Activated T-cell treated with anti-CD3 and anti-CD28 coated beads, Interleukin-2, amount 50 U/mL, for 4 hours (primary cell): ENCODE data around the gene SPINK8. TPM values are rescaled to one million over a fixed set of nuclear protein-coding genes. Genes with fewer than 3 reads are reported as not detected.
A peak's percentile ranks its signal among the peaks of the same experiment; 100 is the strongest.
"Not testable (repeated sequence)": the region's sequence is repeated elsewhere in the genome, so short reads cannot be mapped to it uniquely, and the experiment has no call there.

ENCODE experiments used
- ATAC-seq, 2 donors: fragments of 200-7000 bp; cut with Tn5 transposase; one replicate each; pipeline ENCODE4 v1.10.0; 2021
- DNase-seq: peaks from one replicate; pipeline ENCODE4 v3.0.0-alpha.2; 2020
- H3K27me3 Mint-ChIP-seq: one replicate; pipeline ENCODE4 v1.8.0; 2021; ENCODE audit warnings: low read depth, mixed read lengths
- H3K36me3 Mint-ChIP-seq: one replicate; pipeline ENCODE4 v1.8.0; 2022; ENCODE audit warnings: mixed read lengths; ENCODE audit not compliant: insufficient read depth
- H3K4me1 Mint-ChIP-seq: one replicate; pipeline ENCODE4 v1.8.0; 2021; ENCODE audit warnings: low read depth, mixed read lengths
- H3K4me3 Mint-ChIP-seq: one replicate; pipeline ENCODE4 v1.8.0; 2021; ENCODE audit warnings: mild to moderate bottlenecking, moderate library complexity, mixed read lengths
- H3K9me3 Mint-ChIP-seq: one replicate; pipeline ENCODE4 v1.8.0; 2021; ENCODE audit warnings: mixed read lengths
- total RNA-seq, 3 donors: library from RNA; stranded (reverse); gene quantifications; one replicate each; pipeline ENCODE4 v1.2.1, GENCODE V29; 2021

SPINK8 gene
- total RNA-seq, 3 donors from 2014 or later = not detected

- Mint-ChIP-seq H3K4me1 (peaks cover 5% of the 10 kb centered on the region), H3K4me3 (no peak overlapping the region), H3K9me3 (no peaks in the 10 kb centered on the region), H3K27me3 (no peaks in the 10 kb centered on the region), H3K36me3 (no peaks in the 10 kb centered on the region)
- ATAC-seq (no peak), DNase-seq (no peak)
Measured at GRCh38 chr3:48276911-48277641, 56.4 kb downstream of the SPINK8 start.

GRCh38 chr3:48275287-48276027 is 58.0 kb downstream of the SPINK8 start:
- DNase-seq = no peak

GRCh38 chr3:48274452-48274851 is 59.0 kb downstream of the SPINK8 start:
- DNase-seq = no peak
- Mint-ChIP-seq H3K9me3 (no peaks in the 10 kb centered on the region), H3K36me3 (no peaks in the 10 kb centered on the region), H3K4me3 (no peak overlapping the region), H3K27me3 (no peaks in the 10 kb centered on the region), H3K4me1 (peaks cover 15% of the 10 kb centered on the region)
- ATAC-seq = no peak

More at GRCh38 chr3:48275287-48276027, 58.0 kb downstream of the SPINK8 start:
- Mint-ChIP-seq H3K27me3 (no peaks in the 10 kb centered on the region), H3K4me3 (no peak overlapping the region), H3K36me3 (no peaks in the 10 kb centered on the region), H3K4me1 (peaks cover 5% of the 10 kb centered on the region), H3K9me3 (no peaks in the 10 kb centered on the region)
- ATAC-seq = no peak

GRCh38 chr3:48273594-48274211 is 59.8 kb downstream of the SPINK8 start:
- DNase-seq (peak; percentile 42), ATAC-seq (peak in 1 of 2 donors; percentile 16)
- Mint-ChIP-seq H3K36me3 (no peaks in the 10 kb centered on the region), H3K9me3 (no peaks in the 10 kb centered on the region), H3K4me3 (no peak overlapping the region), H3K4me1 (peaks cover 23% of the 10 kb centered on the region), H3K27me3 (no peaks in the 10 kb centered on the region)

- H3K27me3 Mint-ChIP-seq = no peaks in the 10 kb centered on the region
- H3K4me3 Mint-ChIP-seq = no peak overlapping the region
- DNase-seq (no peak), ATAC-seq (no peak)
- H3K36me3 Mint-ChIP-seq = peaks cover 3% of the 10 kb centered on the region
- peaks cover 39% of the 10 kb centered on the region for H3K4me1 Mint-ChIP-seq
- H3K9me3 Mint-ChIP-seq = no peaks in the 10 kb centered on the region
Measured at GRCh38 chr3:48271763-48272498, 61.5 kb downstream of the SPINK8 start.

- not testable (repeated sequence) for DNase-seq, H3K27me3 Mint-ChIP-seq, ATAC-seq, H3K36me3 Mint-ChIP-seq, H3K9me3 Mint-ChIP-seq, H3K4me3 Mint-ChIP-seq
- H3K4me1 Mint-ChIP-seq = peaks cover 43% of the 10 kb centered on the region
Measured at GRCh38 chr3:48271223-48271622, 62.2 kb downstream of the SPINK8 start.

- ATAC-seq = no peak
- DNase-seq = no peak
- Mint-ChIP-seq H3K27me3 (no peaks in the 10 kb centered on the region), H3K4me1 (peaks cover 43% of the 10 kb centered on the region), H3K4me3 (no peak overlapping the region), H3K9me3 (no peaks in the 10 kb centered on the region), H3K36me3 (peaks cover 7% of the 10 kb centered on the region)
Measured at GRCh38 chr3:48270306-48270705, 63.2 kb downstream of the SPINK8 start.

- Mint-ChIP-seq H3K4me1 (peaks cover 43% of the 10 kb centered on the region), H3K4me3 (peak overlapping the region; percentile 73), H3K9me3 (no peaks in the 10 kb centered on the region), H3K27me3 (no peaks in the 10 kb centered on the region), H3K36me3 (peaks cover 7% of the 10 kb centered on the region)
- ATAC-seq (no peak), DNase-seq (no peak)
Measured at GRCh38 chr3:48269592-48269991, 63.9 kb downstream of the SPINK8 start.

- Mint-ChIP-seq H3K9me3 (no peaks in the 10 kb centered on the region), H3K27me3 (no peaks in the 10 kb centered on the region), H3K4me1 (peaks cover 43% of the 10 kb centered on the region), H3K4me3 (peak overlapping the region; percentile 73), H3K36me3 (peaks cover 9% of the 10 kb centered on the region)
- peak; percentile 51 for DNase-seq
- peak; percentile 42 to 44 for ATAC-seq
Measured at GRCh38 chr3:48268936-48269561, 64.4 kb downstream of the SPINK8 start.

GRCh38 chr3:48268381-48268935 is 65.0 kb downstream of the SPINK8 start:
- ATAC-seq = peak; percentile 95
- Mint-ChIP-seq H3K4me3 (peak overlapping the region; percentile 73), H3K36me3 (peaks cover 13% of the 10 kb centered on the region)

GRCh38 chr3:48267782-48268181 is 65.7 kb downstream of the SPINK8 start:
- ATAC-seq (no peak), DNase-seq (no peak)
- Mint-ChIP-seq H3K4me1 (peaks cover 38% of the 10 kb centered on the region), H3K9me3 (no peaks in the 10 kb centered on the region), H3K36me3 (peaks cover 13% of the 10 kb centered on the region), H3K4me3 (peak overlapping the region; percentile 73), H3K27me3 (no peaks in the 10 kb centered on the region)

More at GRCh38 chr3:48268381-48268935, 65.0 kb downstream of the SPINK8 start:
- H3K4me1 Mint-ChIP-seq = peaks cover 39% of the 10 kb centered on the region
- peak; percentile 84 for DNase-seq
- no peaks in the 10 kb centered on the region for H3K27me3 Mint-ChIP-seq
- H3K9me3 Mint-ChIP-seq = no peaks in the 10 kb centered on the region

GRCh38 chr3:48258530-48258929 is 74.9 kb downstream of the SPINK8 start:
- no peaks in the 10 kb centered on the region for H3K9me3 Mint-ChIP-seq
- ATAC-seq (no peak), DNase-seq (no peak)
- no peak overlapping the region for H3K4me3 Mint-ChIP-seq
- H3K27me3 Mint-ChIP-seq = no peaks in the 10 kb centered on the region
- H3K4me1 Mint-ChIP-seq = peaks cover 2% of the 10 kb centered on the region
- peaks cover 34% of the 10 kb centered on the region for H3K36me3 Mint-ChIP-seq
